ENCODE measurements around the gene RPL22.

DNA sequence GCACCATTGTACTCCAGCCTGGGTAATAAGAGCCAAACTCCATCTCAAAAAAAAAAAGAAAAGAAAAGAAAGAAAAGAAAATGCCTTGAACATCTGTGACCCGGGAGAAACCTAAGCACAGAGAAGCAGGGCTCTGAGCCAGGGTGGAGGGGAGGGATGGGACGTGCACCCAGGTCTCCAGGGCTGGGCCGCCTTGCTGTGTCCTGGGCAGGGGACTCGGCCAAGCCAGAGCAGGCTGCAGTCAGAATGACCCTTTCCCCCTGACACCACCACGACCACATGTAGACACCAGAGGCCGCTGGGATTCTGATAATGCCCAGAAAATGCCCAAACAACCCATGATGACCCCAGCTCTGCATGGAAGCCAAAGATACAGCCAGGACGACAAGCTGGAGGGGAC lies 37.1 kb downstream of the RPL22 start:
- TF ChIP-seq CTCF (IDR thresholded peaks at IDR 0.05) = no peak
- no peak for TF ChIP-seq POLR2A (IDR thresholded peaks at IDR 0.05)
- no peak for TF ChIP-seq POLR2AphosphoS5 (IDR thresholded peaks at IDR 0.05)
